Neuron (in vitro differentiated cells): ENCODE measurements around the gene ASXL2.
"Not testable (repeated sequence)": the region's sequence is repeated elsewhere in the genome, so short reads cannot be mapped to it uniquely, and the experiment has no call there.

Source experiments
- H2AFZ ChIP-seq: one replicate; pipeline ENCODE4 v1.6.1; 2013; ENCODE audit warnings: low read depth, mild to moderate bottlenecking, inconsistent platforms, low read length, moderate library complexity
- H3K27me3 ChIP-seq: one replicate; pipeline ENCODE4 v1.6.1; 2013; ENCODE audit warnings: low read length; ENCODE audit not compliant: insufficient read depth
- H3K36me3 ChIP-seq: one replicate; pipeline ENCODE4 v1.6.1; 2013; ENCODE audit warnings: low read length; ENCODE audit not compliant: insufficient read depth
- H3K4me1 ChIP-seq: one replicate; pipeline ENCODE4 v1.6.1; 2013; ENCODE audit warnings: low read length; ENCODE audit not compliant: insufficient read depth
- H3K4me3 ChIP-seq: 2 replicates; pipeline ENCODE4 v1.5.1; 2013; ENCODE audit warnings: mild to moderate bottlenecking, low read length, moderate library complexity
- H3K9me3 ChIP-seq: one replicate; pipeline ENCODE4 v1.6.1; 2013; ENCODE audit warnings: low read length

The ASXL2 gene

DNA sequence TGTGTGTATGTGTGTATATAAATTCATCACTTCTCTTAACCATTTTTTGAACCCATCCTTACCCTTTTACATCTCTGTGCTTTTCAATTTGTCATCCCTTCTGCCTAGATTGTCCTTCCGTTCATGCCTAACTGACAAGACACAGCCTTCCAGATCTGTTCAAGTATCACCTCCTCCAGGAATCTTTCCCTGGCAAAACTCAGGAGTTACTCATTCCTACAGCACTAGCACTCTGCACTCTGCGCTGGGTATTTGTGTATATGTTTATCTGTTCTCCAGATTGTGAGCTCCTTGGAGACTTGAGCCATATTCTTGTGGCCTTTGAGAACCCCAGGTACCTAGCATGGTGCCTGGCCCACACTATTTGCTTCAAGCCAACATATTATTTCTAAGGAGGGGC lies 26.8 kb upstream of the ASXL2 start:
- Histone ChIP-seq H2AFZ (no peak overlapping the region), H3K4me1 (no peaks in the 10 kb centered on the region), H3K4me3 (no peak overlapping the region), H3K27me3 (no peaks in the 10 kb centered on the region), H3K9me3 (peaks cover 2% of the 10 kb centered on the region), H3K36me3 (no peaks in the 10 kb centered on the region)

DNA sequence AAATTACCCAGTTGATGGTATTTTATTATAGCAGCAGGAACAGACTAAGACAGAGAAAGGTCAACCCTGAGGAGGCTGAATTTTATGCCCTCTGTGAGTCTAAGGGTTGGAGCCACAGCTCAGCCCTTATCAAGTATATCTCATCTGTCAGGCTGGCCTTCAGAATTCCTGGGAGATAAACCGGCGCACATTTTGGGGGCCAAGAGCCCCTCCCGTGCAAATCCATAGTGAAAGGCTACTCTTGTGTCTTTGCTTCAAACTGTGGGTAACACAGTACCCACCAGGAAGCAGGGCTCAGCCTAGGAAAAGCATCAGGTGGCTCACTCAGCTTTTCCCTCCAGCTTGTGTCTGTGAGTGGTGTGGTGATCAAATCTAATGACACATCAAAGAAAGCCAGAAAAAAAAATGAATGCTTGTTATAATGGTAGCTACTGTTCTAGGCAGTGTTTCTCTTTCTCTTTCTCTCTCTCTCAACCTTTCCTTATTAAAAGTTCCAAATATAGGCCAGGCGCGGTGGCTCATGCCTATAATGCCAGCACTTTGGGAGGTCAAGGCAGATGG lies 25.0 kb upstream of the ASXL2 start:
- H3K9me3 ChIP-seq: peaks cover 2% of the 10 kb centered on the region
- H3K36me3 ChIP-seq: no peaks in the 10 kb centered on the region
- no peak overlapping the region for H2AFZ ChIP-seq
- H3K27me3 ChIP-seq: no peaks in the 10 kb centered on the region
- H3K4me3 ChIP-seq: no peak overlapping the region
- H3K4me1 ChIP-seq: no peaks in the 10 kb centered on the region

GRCh38 chr2:25899404-25899970 lies 21.2 kb upstream of the ASXL2 start:
- H3K27me3 ChIP-seq: no peaks in the 10 kb centered on the region
- peaks cover 2% of the 10 kb centered on the region for H3K9me3 ChIP-seq
- no peak overlapping the region for H2AFZ ChIP-seq
- no peaks in the 10 kb centered on the region for H3K36me3 ChIP-seq
- H3K4me3 ChIP-seq: no peak overlapping the region
- H3K4me1 ChIP-seq: peaks cover 15% of the 10 kb centered on the region

DNA sequence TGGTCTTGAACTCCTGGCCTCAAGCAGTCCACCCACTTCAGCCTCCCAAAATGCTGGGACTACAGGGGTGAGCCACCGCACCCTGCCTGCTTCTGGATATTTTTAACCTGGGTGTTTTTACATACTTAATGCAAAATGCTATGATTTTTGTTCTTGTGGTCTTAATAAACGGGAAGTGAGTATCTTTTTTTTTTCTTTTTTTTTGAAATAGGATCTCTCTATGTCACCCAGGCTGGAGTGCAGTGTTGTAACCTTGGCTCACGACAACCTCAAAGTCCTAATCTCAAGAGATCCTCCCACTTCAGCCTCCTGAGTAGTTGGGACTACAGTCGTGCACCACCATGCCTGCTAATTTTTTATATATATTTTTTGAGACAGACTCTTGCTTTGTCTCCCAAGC lies 19.2 kb upstream of the ASXL2 start:
- Histone ChIP-seq H3K9me3 (peaks cover 2% of the 10 kb centered on the region), H2AFZ (no peak overlapping the region), H3K27me3 (no peaks in the 10 kb centered on the region), H3K4me3 (no peak overlapping the region), H3K36me3 (no peaks in the 10 kb centered on the region), H3K4me1 (peaks cover 16% of the 10 kb centered on the region)

DNA sequence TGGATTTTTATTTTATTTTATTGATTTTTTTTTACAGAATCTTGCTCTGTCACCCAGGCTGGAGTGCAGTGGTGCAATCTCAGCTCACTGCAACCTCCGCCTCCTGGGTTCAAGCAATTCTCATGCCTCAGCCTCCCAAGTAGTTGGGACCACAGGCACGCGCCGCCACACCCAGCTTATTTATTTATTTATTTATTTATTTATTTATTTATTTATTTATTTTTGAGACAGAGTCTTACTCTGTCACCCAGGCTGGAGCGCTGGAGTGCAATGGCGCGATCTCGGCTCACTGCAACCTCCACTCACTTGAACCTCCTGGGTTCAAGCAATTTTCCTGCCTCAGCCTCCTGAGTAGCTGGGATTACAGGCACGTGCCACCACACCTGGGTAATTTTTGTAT lies 18.0 kb upstream of the ASXL2 start:
- not testable (repeated sequence) for H3K36me3 ChIP-seq
- H3K4me1 ChIP-seq: peaks cover 16% of the 10 kb centered on the region

GRCh38 chr2:25895610-25896009 lies 17.3 kb upstream of the ASXL2 start:
- Histone ChIP-seq H3K4me1 (peaks cover 16% of the 10 kb centered on the region), H3K27me3 (no peaks in the 10 kb centered on the region), H3K36me3 (no peaks in the 10 kb centered on the region), H3K4me3 (no peak overlapping the region), H3K9me3 (no peaks in the 10 kb centered on the region), H2AFZ (no peak overlapping the region)

More for the DNA sequence above, 18.0 kb upstream of the ASXL2 start:
- H3K4me3 ChIP-seq, H3K27me3 ChIP-seq, H3K9me3 ChIP-seq, H2AFZ ChIP-seq: not testable (repeated sequence)

DNA sequence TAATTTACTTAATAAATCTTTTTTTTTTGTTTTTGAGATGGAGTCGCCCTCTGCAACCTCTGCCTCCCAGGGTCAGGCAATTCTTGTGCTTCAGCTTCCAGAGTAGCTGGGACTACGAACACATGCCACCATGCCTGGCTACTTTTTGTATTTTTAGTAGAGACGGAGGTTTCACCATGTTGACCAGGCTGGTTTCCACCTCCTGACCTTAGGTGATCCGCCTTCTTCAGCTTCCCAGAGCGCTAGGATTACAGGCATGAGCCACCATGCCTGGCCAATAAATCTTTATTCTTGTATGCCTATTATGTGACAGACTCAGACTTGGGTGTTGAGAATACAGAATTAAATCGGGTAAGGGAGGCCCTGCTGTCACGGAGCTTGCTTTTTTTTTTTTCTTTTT lies 16.7 kb upstream of the ASXL2 start:
- Histone ChIP-seq H2AFZ (no peak overlapping the region), H3K4me3 (no peak overlapping the region), H3K9me3 (no peaks in the 10 kb centered on the region), H3K4me1 (peaks cover 16% of the 10 kb centered on the region), H3K27me3 (no peaks in the 10 kb centered on the region), H3K36me3 (no peaks in the 10 kb centered on the region)

- Histone ChIP-seq H3K4me3 (no peak overlapping the region), H3K27me3 (no peaks in the 10 kb centered on the region), H3K36me3 (no peaks in the 10 kb centered on the region), H3K9me3 (no peaks in the 10 kb centered on the region), H3K4me1 (peaks cover 16% of the 10 kb centered on the region), H2AFZ (no peak overlapping the region)
These were observed 16.0 kb upstream of the ASXL2 start for GRCh38 chr2:25894135-25894830.

DNA sequence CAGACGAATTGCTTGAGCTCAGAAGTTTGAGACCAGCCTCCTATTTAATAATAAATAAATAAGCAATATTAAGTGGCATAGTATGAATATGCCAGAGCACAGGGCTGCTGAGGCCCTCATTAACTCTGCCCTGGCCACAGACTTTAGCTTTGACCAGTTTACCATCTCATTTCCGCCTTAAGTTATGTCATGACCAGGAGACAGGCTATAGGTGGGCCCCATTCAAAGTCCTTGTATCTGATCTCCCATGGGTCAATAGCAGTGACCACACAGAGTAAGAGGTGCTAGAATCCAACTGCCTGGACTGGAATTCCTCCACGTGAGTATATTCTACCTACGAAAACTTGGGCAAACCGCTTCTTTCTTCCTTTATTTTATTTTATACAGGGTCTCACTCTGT lies 13.4 kb upstream of the ASXL2 start:
- Histone ChIP-seq H3K4me1 (peaks cover 16% of the 10 kb centered on the region), H3K36me3 (no peaks in the 10 kb centered on the region), H2AFZ (no peak overlapping the region), H3K4me3 (no peak overlapping the region), H3K27me3 (no peaks in the 10 kb centered on the region), H3K9me3 (no peaks in the 10 kb centered on the region)

- no peaks in the 10 kb centered on the region for H3K9me3 ChIP-seq
- no peaks in the 10 kb centered on the region for H3K36me3 ChIP-seq
- H3K27me3 ChIP-seq: no peaks in the 10 kb centered on the region
- no peak overlapping the region for H3K4me3 ChIP-seq
- peaks cover 4% of the 10 kb centered on the region for H3K4me1 ChIP-seq
- H2AFZ ChIP-seq: no peak overlapping the region
These were observed 9.4 kb upstream of the ASXL2 start for GRCh38 chr2:25887624-25888242.

GRCh38 chr2:25885933-25886332 lies 7.6 kb upstream of the ASXL2 start:
- no peak overlapping the region for H3K4me3 ChIP-seq

GRCh38 chr2:25881764-25882163 lies 3.5 kb upstream of the ASXL2 start:
- Histone ChIP-seq H3K4me1 (peaks cover 13% of the 10 kb centered on the region), H3K27me3 (no peaks in the 10 kb centered on the region), H3K36me3 (no peaks in the 10 kb centered on the region), H2AFZ (no peak overlapping the region), H3K9me3 (no peaks in the 10 kb centered on the region), H3K4me3 (no peak overlapping the region)

More at GRCh38 chr2:25885933-25886332, 7.6 kb upstream of the ASXL2 start:
- no peaks in the 10 kb centered on the region for H3K27me3 ChIP-seq
- H3K36me3 ChIP-seq: no peaks in the 10 kb centered on the region
- peaks cover 4% of the 10 kb centered on the region for H3K4me1 ChIP-seq
- no peak overlapping the region for H2AFZ ChIP-seq
- no peaks in the 10 kb centered on the region for H3K9me3 ChIP-seq

- Histone ChIP-seq H2AFZ (peak overlapping the region; percentile 91), H3K27me3 (no peaks in the 10 kb centered on the region), H3K9me3 (no peaks in the 10 kb centered on the region), H3K4me3 (peak overlapping the region; percentile 94), H3K4me1 (peaks cover 18% of the 10 kb centered on the region), H3K36me3 (peaks cover 3% of the 10 kb centered on the region)
These were observed 945 bp upstream of the ASXL2 start for GRCh38 chr2:25879133-25879730.
